ENCODE measurements around the gene EFCAB5. TPM values are rescaled to one million over a fixed set of nuclear protein-coding genes. Genes with fewer than 3 reads are reported as not detected.

Gene EFCAB5
- total and polyA plus RNA-seq, 2 of the 8 experiments (the other 6 are each of a cell fraction or from before 2014, with no cell fraction given): 0.05 to 0.34 TPM

DNA sequence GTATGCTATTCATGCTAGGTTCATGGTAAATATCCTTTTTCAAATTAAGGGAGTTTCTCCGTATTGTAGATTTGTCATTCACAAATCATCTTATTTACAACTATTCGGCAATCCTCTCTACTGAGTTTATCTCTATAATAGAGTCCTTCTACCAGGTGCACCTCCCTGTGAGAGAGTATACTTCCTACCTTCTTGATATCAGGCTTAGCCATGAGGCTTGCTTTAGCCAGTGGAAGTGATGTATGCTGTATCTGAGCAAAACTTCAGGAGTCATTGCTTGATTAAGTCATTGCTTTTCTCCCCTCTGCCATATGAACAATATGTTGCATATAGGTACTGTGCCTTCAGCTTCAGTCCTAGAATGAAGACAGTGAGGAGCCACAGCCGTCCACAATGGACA, 195.7 kb downstream of the EFCAB5 start (continued):
- TF ChIP-seq, protein P1, sequence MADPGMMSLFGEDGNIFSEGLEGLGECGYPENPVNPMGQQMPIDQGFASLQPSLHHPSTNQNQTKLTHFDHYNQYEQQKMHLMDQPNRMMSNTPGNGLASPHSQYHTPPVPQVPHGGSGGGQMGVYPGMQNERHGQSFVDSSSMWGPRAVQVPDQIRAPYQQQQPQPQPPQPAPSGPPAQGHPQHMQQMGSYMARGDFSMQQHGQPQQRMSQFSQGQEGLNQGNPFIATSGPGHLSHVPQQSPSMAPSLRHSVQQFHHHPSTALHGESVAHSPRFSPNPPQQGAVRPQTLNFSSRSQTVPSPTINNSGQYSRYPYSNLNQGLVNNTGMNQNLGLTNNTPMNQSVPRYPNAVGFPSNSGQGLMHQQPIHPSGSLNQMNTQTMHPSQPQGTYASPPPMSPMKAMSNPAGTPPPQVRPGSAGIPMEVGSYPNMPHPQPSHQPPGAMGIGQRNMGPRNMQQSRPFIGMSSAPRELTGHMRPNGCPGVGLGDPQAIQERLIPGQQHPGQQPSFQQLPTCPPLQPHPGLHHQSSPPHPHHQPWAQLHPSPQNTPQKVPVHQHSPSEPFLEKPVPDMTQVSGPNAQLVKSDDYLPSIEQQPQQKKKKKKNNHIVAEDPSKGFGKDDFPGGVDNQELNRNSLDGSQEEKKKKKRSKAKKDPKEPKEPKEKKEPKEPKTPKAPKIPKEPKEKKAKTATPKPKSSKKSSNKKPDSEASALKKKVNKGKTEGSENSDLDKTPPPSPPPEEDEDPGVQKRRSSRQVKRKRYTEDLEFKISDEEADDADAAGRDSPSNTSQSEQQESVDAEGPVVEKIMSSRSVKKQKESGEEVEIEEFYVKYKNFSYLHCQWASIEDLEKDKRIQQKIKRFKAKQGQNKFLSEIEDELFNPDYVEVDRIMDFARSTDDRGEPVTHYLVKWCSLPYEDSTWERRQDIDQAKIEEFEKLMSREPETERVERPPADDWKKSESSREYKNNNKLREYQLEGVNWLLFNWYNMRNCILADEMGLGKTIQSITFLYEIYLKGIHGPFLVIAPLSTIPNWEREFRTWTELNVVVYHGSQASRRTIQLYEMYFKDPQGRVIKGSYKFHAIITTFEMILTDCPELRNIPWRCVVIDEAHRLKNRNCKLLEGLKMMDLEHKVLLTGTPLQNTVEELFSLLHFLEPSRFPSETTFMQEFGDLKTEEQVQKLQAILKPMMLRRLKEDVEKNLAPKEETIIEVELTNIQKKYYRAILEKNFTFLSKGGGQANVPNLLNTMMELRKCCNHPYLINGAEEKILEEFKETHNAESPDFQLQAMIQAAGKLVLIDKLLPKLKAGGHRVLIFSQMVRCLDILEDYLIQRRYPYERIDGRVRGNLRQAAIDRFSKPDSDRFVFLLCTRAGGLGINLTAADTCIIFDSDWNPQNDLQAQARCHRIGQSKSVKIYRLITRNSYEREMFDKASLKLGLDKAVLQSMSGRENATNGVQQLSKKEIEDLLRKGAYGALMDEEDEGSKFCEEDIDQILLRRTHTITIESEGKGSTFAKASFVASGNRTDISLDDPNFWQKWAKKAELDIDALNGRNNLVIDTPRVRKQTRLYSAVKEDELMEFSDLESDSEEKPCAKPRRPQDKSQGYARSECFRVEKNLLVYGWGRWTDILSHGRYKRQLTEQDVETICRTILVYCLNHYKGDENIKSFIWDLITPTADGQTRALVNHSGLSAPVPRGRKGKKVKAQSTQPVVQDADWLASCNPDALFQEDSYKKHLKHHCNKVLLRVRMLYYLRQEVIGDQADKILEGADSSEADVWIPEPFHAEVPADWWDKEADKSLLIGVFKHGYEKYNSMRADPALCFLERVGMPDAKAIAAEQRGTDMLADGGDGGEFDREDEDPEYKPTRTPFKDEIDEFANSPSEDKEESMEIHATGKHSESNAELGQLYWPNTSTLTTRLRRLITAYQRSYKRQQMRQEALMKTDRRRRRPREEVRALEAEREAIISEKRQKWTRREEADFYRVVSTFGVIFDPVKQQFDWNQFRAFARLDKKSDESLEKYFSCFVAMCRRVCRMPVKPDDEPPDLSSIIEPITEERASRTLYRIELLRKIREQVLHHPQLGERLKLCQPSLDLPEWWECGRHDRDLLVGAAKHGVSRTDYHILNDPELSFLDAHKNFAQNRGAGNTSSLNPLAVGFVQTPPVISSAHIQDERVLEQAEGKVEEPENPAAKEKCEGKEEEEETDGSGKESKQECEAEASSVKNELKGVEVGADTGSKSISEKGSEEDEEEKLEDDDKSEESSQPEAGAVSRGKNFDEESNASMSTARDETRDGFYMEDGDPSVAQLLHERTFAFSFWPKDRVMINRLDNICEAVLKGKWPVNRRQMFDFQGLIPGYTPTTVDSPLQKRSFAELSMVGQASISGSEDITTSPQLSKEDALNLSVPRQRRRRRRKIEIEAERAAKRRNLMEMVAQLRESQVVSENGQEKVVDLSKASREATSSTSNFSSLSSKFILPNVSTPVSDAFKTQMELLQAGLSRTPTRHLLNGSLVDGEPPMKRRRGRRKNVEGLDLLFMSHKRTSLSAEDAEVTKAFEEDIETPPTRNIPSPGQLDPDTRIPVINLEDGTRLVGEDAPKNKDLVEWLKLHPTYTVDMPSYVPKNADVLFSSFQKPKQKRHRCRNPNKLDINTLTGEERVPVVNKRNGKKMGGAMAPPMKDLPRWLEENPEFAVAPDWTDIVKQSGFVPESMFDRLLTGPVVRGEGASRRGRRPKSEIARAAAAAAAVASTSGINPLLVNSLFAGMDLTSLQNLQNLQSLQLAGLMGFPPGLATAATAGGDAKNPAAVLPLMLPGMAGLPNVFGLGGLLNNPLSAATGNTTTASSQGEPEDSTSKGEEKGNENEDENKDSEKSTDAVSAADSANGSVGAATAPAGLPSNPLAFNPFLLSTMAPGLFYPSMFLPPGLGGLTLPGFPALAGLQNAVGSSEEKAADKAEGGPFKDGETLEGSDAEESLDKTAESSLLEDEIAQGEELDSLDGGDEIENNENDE (IDR thresholded peaks at IDR 0.05; ENCODE audit: insufficient replicate concordance, low read length): no peak
- no peak for TF ChIP-seq KDM4A (IDR thresholded peaks at IDR 0.05; ENCODE audit: low read depth, low read length, severe bottlenecking)
- TF ChIP-seq KDM1A (IDR thresholded peaks at IDR 0.05; ENCODE audit: borderline replicate concordance, low read length): no peak
- TF ChIP-seq TBP (IDR thresholded peaks at IDR 0.05; ENCODE audit: low read depth, low read length): no peak
- TF ChIP-seq SRF (IDR thresholded peaks at IDR 0.05; ENCODE audit: low read depth, low read length): no peak
- TF ChIP-seq FOSL1 (IDR thresholded peaks at IDR 0.05; ENCODE audit: insufficient read depth, low read depth, low read length): no peak
- no peak for TF ChIP-seq RBBP5 (IDR thresholded peaks at IDR 0.05; ENCODE audit: borderline replicate concordance, low read depth, low read length)
- TF ChIP-seq SIRT6 (IDR thresholded peaks at IDR 0.05; ENCODE audit: low read length): no peak
- TF ChIP-seq, protein P2, sequence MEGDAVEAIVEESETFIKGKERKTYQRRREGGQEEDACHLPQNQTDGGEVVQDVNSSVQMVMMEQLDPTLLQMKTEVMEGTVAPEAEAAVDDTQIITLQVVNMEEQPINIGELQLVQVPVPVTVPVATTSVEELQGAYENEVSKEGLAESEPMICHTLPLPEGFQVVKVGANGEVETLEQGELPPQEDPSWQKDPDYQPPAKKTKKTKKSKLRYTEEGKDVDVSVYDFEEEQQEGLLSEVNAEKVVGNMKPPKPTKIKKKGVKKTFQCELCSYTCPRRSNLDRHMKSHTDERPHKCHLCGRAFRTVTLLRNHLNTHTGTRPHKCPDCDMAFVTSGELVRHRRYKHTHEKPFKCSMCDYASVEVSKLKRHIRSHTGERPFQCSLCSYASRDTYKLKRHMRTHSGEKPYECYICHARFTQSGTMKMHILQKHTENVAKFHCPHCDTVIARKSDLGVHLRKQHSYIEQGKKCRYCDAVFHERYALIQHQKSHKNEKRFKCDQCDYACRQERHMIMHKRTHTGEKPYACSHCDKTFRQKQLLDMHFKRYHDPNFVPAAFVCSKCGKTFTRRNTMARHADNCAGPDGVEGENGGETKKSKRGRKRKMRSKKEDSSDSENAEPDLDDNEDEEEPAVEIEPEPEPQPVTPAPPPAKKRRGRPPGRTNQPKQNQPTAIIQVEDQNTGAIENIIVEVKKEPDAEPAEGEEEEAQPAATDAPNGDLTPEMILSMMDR (IDR thresholded peaks at IDR 0.05; ENCODE audit: control extremely low read depth in 1 of 3, insufficient read depth in 1 of 3, low read depth in 1 of 3, low read length in 3 of 3): no peak
- no peak for TF ChIP-seq POLR2A (IDR thresholded peaks at IDR 0.05; ENCODE audit: control extremely low read depth in 1 of 2, low read depth in 2 of 2, low read length in 2 of 2)
